ENCODE measurements around the gene FAM89A.
A peak's percentile ranks its signal among the peaks of the same experiment; 100 is the strongest.
"Not testable (repeated sequence)": the region's sequence is repeated elsewhere in the genome, so short reads cannot be mapped to it uniquely, and the experiment has no call there.

Gene FAM89A

DNA sequence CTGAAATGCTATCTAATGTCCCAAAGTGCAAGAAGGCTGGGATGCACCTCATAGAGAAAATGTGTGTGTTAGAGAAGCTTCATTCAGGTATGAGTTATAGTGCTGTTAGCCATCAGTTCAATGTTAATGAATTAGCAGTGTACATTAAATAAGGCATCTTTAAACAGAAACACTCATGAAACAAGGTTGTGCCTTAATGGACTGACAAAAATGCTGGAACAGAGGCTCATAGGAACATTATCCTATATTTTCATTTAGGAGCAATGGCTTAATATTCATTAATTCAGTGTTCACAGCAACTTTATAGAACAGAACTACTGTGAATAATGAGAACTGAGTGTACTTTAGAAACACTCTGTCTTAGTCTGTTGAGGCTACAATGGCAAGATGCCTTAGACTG is 15.2 kb upstream of the FAM89A start:
- no peak for DNase-seq (ENCODE audit: low spot score)

DNA sequence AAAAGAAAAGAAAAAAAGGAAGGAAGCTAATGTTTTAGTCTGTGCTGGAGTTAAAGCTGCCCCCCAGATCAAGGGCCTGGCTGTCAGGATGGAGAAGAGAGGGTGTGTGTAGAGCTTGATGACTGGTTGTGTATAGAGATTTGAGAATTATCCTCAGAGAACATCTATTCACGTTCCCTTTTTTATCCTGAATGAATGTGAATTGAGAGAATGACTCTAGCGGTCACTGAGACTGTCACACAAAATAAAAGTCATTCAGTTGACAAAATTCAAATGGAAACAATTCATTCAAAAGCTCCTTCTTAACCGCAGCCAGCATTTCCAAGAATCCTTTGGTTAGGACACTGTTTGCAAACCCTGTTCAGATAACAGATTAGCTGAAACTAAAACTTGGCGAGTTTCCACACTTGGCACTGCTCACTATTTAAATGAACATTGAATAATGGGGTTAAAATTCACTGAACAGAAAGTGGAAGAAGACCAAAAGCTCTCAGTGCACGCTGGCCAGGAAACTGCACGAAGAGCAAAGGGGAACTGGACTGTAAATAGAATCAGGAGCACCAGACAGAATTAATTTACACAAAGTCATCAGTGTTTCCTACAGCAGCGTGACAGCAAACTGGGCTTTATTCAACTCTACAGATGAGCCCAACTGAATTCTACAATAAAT is 13.6 kb upstream of the FAM89A start:
- DNase-seq (ENCODE audit: low spot score), result no peak

- no peak for DNase-seq (ENCODE audit: low spot score)
Measured at GRCh38 chr1:231052777-231053176, 12.7 kb upstream of the FAM89A start.

GRCh38 chr1:231050932-231051331 is 10.9 kb upstream of the FAM89A start:
- not testable (repeated sequence) for DNase-seq (ENCODE audit: low spot score)

GRCh38 chr1:231050395-231050794 is 10.3 kb upstream of the FAM89A start:
- DNase-seq (ENCODE audit: low spot score), result no peak

DNA sequence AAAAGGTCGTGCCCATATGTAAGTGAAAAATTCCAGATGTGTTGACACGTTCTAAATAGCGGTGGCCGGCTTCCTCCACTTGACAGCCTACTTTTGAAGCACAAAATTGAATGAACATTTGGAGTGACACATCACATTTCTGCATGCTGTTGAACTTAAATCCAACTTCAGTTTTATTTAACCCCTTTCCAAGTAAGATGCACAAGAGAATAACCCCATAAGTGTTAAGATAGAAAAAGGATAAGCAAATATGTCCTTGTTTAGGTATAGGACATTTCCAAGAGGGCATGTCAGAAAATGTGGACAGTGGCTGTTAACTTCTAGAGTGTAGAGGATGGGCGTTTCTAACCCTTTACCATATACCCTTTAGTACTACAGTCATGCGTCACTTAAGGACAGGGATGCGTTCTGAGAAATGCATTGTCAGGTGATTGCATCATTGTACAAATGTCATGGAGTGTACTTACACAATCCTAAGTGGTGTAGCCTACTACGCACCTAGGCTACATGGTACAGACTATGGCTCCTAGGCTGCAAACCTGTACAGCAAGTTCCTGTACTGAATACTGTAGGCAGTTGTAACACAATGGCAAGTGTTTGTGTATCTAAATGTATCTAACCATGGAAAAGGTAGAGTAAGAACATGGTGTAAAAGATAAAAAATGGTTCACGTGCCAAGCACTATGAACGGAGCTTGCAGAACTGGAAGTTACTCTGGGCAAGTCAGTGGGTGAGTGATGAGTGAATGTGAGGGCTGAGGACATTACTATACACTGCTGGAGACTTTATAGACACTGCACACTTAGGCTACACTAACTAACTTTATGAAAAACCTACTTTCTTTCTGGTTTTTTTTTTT is 9.3 kb upstream of the FAM89A start:
- no peak for DNase-seq (ENCODE audit: low spot score)

DNA sequence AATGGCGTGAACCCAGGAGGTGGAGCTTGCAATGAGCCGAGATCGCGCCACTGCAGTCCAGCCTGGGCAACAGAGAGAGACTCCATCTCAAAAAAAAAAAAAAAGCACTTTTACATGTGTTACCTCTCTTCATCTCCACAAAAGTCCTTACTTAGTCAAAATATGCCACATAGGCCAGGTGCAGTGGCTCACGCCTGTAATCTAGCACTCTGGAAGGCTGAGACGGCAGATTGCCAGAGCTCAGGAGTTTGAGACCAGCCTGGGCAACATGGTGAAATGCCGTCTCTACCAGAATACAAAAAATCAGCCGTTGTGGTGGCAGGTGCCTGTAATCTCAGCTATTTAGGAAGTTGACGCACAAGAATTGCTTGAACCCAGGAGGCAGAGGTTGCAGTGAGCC is 8.4 kb upstream of the FAM89A start:
- not testable (repeated sequence) for DNase-seq (ENCODE audit: low spot score)

DNA sequence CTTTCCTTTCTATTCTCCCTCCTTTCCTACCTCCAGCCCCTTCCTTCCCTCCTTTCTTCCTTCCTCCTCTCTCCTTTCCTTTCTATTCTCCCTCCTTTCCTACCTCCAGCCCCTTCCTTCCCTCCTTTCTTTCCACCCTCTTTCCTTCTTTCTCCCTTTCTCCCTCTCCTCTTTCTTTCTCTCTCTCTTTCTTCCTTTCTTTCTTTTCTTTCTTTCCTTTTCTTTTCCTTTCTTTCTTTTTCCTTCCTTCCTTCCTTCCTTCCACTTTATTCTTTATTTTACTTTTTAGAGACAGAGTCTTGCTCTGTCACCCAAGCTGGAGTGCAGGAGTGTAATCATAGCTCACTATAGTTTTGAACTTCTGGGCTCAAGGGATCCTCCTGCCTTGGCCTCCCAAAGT is 7.5 kb upstream of the FAM89A start:
- not testable (repeated sequence) for DNase-seq (ENCODE audit: low spot score)

- no peak for DNase-seq (ENCODE audit: low spot score)
Measured at GRCh38 chr1:231046730-231047395, 6.8 kb upstream of the FAM89A start.

DNA sequence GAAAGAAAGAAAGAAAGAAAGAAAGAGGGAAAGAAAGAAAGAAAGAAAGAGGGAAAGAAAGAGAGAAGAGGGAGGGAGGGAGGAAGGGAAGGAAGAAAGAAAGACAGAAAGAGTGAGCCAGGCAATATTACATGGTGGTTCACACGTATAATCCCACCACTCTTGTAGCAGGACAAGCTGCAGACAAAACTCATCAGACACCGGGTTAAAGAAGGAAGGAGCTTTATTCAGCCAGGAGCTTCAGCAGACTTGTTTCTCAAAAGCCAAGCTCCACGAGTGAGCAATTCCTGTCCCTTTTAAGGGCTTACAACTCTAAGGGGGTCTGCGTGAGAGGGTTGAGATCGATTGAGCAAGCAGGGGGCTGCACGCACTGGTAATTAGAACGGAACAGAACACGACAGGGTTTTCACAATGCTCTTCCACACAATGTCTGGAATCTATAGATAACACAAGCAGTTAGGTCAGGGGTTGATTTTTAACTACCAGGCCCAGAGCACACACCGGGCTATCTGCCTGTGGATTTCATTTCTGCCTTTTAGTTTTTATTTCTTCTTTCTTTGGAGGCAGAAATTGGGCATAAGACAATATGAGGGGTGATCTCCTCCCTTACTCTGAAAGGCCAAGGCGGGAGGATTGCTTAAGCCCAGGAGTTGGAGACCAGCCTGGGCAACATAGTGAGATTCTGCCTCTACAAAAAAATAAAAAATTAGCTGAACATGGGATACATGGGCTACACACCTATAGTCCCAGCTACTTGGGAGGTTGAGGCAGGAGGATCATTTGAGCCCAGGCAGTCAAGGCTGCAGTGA is 6.1 kb upstream of the FAM89A start:
- DNase-seq (ENCODE audit: low spot score), result not testable (repeated sequence)

GRCh38 chr1:231045286-231045685 is 5.2 kb upstream of the FAM89A start:
- DNase-seq (ENCODE audit: low spot score), result no peak

DNA sequence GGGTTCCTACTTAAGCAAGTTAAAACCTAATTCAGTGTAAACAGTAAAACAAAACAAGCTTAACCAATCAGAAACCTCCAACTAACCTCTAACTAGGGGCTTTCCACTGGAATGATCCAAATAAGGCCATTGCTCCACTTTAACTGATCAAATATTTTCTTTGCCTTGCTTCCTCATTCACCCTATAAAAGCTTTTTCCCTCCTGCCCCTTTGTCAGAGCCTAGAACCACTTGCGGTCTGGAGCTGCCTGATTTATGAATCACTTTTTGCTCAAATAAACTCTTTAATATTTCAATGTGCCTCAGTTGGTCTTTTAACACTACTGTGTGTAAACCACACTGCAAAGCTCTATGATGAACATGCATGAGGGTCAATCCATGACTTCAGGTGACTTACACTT is 4.5 kb upstream of the FAM89A start:
- no peak for DNase-seq (ENCODE audit: low spot score)

DNA sequence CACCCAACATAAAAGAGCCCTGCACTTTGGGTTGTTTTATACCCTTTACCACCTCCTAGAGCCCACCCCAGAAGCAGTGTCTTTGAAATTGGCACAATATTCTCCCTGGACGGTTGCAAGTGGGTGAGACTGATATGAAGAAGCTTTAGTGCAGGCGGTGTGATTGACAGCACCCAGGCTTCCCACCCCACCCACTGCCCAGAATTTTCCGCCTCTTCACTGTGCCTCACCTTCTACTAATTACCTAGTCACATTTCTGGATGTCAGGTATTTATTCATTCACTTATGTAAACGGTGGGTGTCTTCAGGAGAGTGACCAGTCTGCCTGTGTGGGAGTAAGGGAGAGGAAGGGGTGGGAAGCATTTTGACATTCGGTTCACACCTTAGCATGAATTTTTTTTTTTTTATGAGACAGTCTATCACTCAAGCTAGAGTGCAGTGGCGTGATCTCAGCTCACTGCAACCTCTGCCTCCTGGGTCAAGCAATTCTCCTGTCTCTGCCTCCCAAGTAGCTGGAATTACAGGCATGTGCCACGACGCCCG is 1.7 kb upstream of the FAM89A start:
- no peak for DNase-seq (ENCODE audit: low spot score)

GRCh38 chr1:231040800-231041718 is 1.0 kb upstream of the FAM89A start:
- DNase-seq (ENCODE audit: low spot score), result peak; percentile 63

- peak; percentile 72 for DNase-seq (ENCODE audit: low spot score)
Measured at GRCh38 chr1:231039161-231040018, 664 bp downstream of the FAM89A start.

DNA sequence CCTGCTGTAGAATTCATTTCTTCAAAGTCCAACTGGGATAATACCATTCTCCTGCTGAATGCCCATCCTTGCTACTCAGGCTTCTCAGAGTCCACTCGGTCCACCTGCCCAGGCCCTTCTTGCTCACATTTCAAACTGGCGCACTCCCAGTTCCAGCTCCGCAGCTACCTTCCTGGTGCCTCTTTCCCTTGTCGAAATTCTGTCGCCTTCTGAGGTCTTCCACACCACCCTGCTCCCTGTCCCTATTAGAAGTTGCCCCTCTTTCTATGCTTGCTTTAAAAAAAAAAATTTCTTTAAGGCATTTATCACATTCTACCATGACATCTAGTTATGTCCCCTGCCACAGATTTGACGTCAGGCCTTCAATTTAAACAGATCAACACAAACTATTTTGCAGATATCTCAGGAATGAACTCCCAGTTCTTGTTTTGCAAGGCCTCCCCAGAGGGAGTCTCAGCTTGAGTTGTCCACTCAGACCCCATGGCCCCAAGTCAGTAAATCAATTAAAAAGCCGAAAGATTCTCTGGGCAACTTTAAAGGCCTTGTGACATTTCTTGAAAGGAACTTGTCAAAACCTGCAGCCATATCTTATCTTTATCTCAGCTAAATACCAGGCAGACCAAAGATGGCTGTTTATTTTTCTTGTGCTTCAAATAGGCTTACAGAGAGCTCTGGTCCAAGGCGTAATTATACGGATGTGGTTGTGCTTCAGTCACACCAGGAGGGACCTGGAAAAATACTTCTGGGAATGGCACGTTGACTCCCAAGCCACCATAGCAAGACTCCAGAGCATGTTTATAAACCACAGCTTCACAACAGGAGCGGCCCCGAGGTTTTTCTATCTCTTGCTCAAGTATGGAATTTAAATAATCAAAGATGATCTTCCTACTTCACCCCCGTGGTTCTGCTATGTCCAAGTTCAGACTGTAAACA is 2.2 kb downstream of the FAM89A start:
- no peak for DNase-seq (ENCODE audit: low spot score)

DNA sequence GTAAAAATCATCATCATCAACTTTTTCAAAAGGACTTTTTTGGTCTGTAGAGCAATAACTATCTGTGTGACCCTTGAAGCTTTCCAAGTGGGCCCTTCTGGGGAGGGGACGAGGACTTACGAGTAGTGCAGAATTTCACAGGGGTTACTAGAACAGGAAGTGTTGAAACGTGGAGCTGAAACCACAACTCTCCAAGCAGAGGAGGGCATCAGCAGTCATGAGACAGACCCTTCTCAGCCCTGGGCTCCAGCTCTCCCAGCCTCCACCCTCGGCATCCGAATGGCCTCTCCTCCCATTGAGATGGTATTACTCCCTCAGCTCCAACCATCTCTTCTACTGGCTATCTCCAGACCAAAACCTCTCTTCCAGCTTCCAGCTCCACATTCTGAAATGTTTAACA is 3.6 kb downstream of the FAM89A start:
- no peak for DNase-seq (ENCODE audit: low spot score)

DNA sequence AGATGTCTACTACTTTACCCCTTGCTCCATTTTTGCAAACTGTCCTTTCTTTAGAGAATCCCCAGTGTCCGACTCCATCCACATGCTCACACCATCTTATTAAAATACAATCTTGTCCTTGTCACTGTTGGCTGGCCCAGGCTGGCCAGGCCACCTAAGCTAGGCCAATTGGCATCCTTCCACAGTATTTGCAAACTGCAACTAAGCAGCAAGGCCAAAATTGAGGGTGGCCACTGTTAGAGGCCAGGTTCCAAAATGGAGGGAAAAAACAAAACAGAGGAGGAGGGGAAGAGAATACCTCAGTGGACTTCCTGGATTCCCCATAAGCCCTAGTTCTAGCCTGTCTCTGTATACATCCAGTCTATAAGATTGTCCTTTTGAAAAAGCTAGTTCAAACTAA is 4.3 kb downstream of the FAM89A start:
- DNase-seq (ENCODE audit: low spot score), result no peak

DNA sequence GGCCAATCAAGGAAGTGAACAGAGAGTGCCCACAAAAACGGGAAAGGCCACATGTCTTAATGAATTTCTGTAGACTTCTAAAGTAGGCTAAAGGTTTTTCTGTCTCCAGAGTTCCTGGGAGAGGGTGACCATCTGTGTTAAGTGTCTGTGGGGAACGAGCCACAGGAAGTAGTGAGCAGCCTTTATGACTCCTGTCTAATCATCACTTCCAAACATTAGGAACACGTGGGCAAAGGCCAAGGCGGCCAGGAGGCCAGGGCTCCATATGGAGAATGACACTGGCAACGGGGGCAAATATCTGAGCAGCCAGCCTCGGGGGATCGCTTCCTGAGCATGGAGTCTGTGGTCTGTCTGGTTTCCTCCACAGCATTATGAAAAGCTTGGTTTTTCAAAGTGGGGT is 7.1 kb downstream of the FAM89A start:
- DNase-seq (ENCODE audit: low spot score), result no peak

Measured in HuH-7.5 (cell line).